HepG2 (cell line): ENCODE measurements around the gene HOXD3. TPM values are rescaled to one million over a fixed set of nuclear protein-coding genes. Genes with fewer than 3 reads are reported as not detected.

ENCODE experiments used
- ATAC-seq: fragments of 200-7000 bp; cut with Tn5 transposase; 3 replicates; pipeline ENCODE4 v1.9.1; 2020; ENCODE audit warnings: mild to moderate bottlenecking, moderate library complexity
- BruUV-seq: library from RNA; stranded (reverse); fragments of 400-500 nt; replicated peaks from 2 replicates; lab custom pipeline; 2021; lab: Mats Ljungman, UMichigan
- CTCF ChIA-PET: fragments of 300-600 bp; formaldehyde crosslinking; extraction: SDS; loops from one replicate; lab custom pipeline; 2021; ENCODE audit warnings: low total read pairs, inconsistent platforms, low intra/inter-chr PET ratio; lab: Yijun Ruan, JAX
- POLR2A ChIA-PET: fragments of 350-600 bp; sonication (Branson Sonifier 250); formaldehyde crosslinking; loops from one replicate; lab custom pipeline; 2020; ENCODE audit warnings: antibody characterized with exemption, inconsistent platforms; lab: Yijun Ruan, JAX
- DNase-seq: peaks from one replicate; pipeline ENCODE4 v3.0.0-alpha.2; 2015; ENCODE audit warnings: low spot score
- FAIRE-seq: peaks from 3 replicates; lab custom pipeline; 2011; peaks lifted over from hg19 to GRCh38; lab: Jason Lieb, UNC
- H2AFZ ChIP-seq: one replicate; pipeline ENCODE4 v1.6.1; 2011; ENCODE audit warnings: low read length, inconsistent platforms
- H3K27ac ChIP-seq: fragments of 300-600 bp; 3 replicates; pipeline ENCODE4 v1.8.0; 2011; ENCODE audit warnings: mixed run types, mild to moderate bottlenecking, mixed read lengths, low read length, inconsistent platforms; ENCODE audit not compliant: insufficient read depth; ENCODE audit errors: extremely low read length
- H3K27me3 ChIP-seq, 2 experiments: fragments of 200-600 bp in 1 of 2; 2 replicates in 1 of 2; 3 replicates in 1 of 2; pipeline versions ENCODE4 v1.6.0 to v1.8.0; 2011; ENCODE audit warnings: low read length in 2 of 2, mild to moderate bottlenecking in 2 of 2, moderate library complexity in 2 of 2, inconsistent platforms in 1 of 2; ENCODE audit not compliant: insufficient read depth in 2 of 2, control insufficient read depth in 1 of 2
- H3K36me3 ChIP-seq, 2 experiments: fragments of 200-600 bp in 1 of 2; replicated peaks in 1 of 2; 2 replicates in 1 of 2; 3 replicates in 1 of 2; pipeline versions ENCODE4 v1.5.1 to v1.8.0; 2011; ENCODE audit warnings: low read length in 2 of 2, inconsistent platforms in 1 of 2; ENCODE audit not compliant: insufficient read depth in 2 of 2, control insufficient read depth in 1 of 2
- H3K4me1 ChIP-seq: 2 replicates; pipeline ENCODE4 v1.5.1; 2012; ENCODE audit warnings: low read length, inconsistent platforms; ENCODE audit not compliant: insufficient read depth
- H3K4me2 ChIP-seq: 2 replicates; pipeline ENCODE4 v1.6.0; 2011; ENCODE audit warnings: low read depth, low read length, inconsistent platforms
- H3K4me3 ChIP-seq, 3 experiments: fragments of 200-600 bp in 1 of 3; sonication (generic), shearing (Covaris generic) in 1 of 3; replicated peaks in 1 of 3; 2 replicates each; pipeline ENCODE4 v1.5.1; 2011 to 2016; ENCODE audit warnings: low read length in 3 of 3, inconsistent platforms in 2 of 3, low read depth in 2 of 3, mild to moderate bottlenecking in 2 of 3, control low read depth in 1 of 3, mixed read lengths in 1 of 3; ENCODE audit not compliant: insufficient read depth in 1 of 3
- H3K79me2 ChIP-seq: one replicate; pipeline ENCODE4 v1.6.1; 2011; ENCODE audit warnings: low read length, inconsistent platforms; ENCODE audit not compliant: insufficient read depth
- H3K9ac ChIP-seq: 2 replicates; pipeline ENCODE4 v1.6.0; 2011; ENCODE audit warnings: mild to moderate bottlenecking, low read depth, low read length, inconsistent platforms; ENCODE audit not compliant: insufficient read depth
- H3K9me3 ChIP-seq: 2 replicates; pipeline ENCODE4 v1.5.1; 2012; ENCODE audit warnings: mild to moderate bottlenecking, low read length
- H4K20me1 ChIP-seq: 2 replicates; pipeline ENCODE4 v1.6.0; 2011; ENCODE audit warnings: inconsistent platforms, mild to moderate bottlenecking, low read length, moderate library complexity; ENCODE audit not compliant: insufficient read depth
- EZH2 ChIP-seq: conservative IDR thresholded peaks from 2 replicates; pipeline ENCODE4 v1.6.1; 2012; ENCODE audit warnings: mild to moderate bottlenecking, low read depth, low read length, moderate library complexity
- GZF1 ChIP-seq: sonication (generic); formaldehyde crosslinking; IDR thresholded peaks from 2 replicates; pipeline ENCODE4 v1.5.1; 2020; ENCODE audit warnings: mild to moderate bottlenecking, missing genetic modification reagents
- KDM5A ChIP-seq: fragments of 200-600 bp; sonication (generic); IDR thresholded peaks from 2 replicates; pipeline ENCODE4 v1.7.0; 2018; ENCODE audit warnings: antibody characterized with exemption, mild to moderate bottlenecking, low read length, borderline replicate concordance
- PHB2 ChIP-seq: fragments of 450-650 bp; IDR thresholded peaks from 2 replicates; pipeline ENCODE4 v1.6.1; 2018; ENCODE audit not compliant: partially characterized antibody
- SMYD3 ChIP-seq: sonication (generic); formaldehyde crosslinking; IDR thresholded peaks from 2 replicates; pipeline ENCODE4 v1.8.1; 2023; ENCODE audit warnings: mild to moderate bottlenecking, missing genetic modification reagents
- ZMYM2 ChIP-seq: sonication (generic); formaldehyde crosslinking; IDR thresholded peaks from 2 replicates; pipeline ENCODE4 v1.8.0; 2022; ENCODE audit warnings: mild to moderate bottlenecking, missing genetic modification reagents
- ZNF225 ChIP-seq: sonication (generic); formaldehyde crosslinking; IDR thresholded peaks from 2 replicates; pipeline ENCODE4 v1.4.0; 2020; ENCODE audit warnings: mild to moderate bottlenecking, missing genetic modification reagents
- ZNF281 ChIP-seq: sonication (generic); formaldehyde crosslinking; IDR thresholded peaks from 2 replicates; pipeline ENCODE4 v1.4.0; 2020; ENCODE audit warnings: missing genetic modification reagents, borderline replicate concordance
- ZNF331 ChIP-seq: sonication (generic); formaldehyde crosslinking; IDR thresholded peaks from 2 replicates; pipeline ENCODE4 v1.4.0; 2020; ENCODE audit warnings: missing genetic modification reagents
- ZNF383 ChIP-seq: sonication (generic); formaldehyde crosslinking; IDR thresholded peaks from 2 replicates; pipeline ENCODE4 v1.4.0; 2020; ENCODE audit warnings: missing genetic modification reagents, mild to moderate bottlenecking, borderline replicate concordance
- ZNF44 ChIP-seq: sonication (generic); formaldehyde crosslinking; IDR thresholded peaks from 2 replicates; pipeline ENCODE4 v1.5.1; 2020; ENCODE audit warnings: mild to moderate bottlenecking, missing genetic modification reagents
- ZNF674 ChIP-seq: sonication (generic); formaldehyde crosslinking; IDR thresholded peaks from 2 replicates; pipeline ENCODE4 v1.5.0; 2020; ENCODE audit warnings: low read depth, mild to moderate bottlenecking, missing genetic modification reagents
- ZNF780A ChIP-seq: sonication (generic); formaldehyde crosslinking; IDR thresholded peaks from 2 replicates; pipeline ENCODE4 v1.8.0; 2022; ENCODE audit warnings: mild to moderate bottlenecking, missing genetic modification reagents, moderate library complexity
- WGBS: methylation state at CpG from one replicate; pipeline ENCODE4 v1.1.6; 2017; ENCODE audit warnings: low lambda C conversion rate; 5-methylcytosine and 5-hydroxymethylcytosine counted together
- in situ Hi-C: cut with HindIII; loops from 2 replicates; pipeline ENCODE4 v1.10.0; 2017; ENCODE audit warnings: low pct_unique_long_range_greater_than_20kb; ENCODE audit not compliant: extremely low pct_ligation_motif_present
- intact Hi-C: fragments of 100-400 bp; cut with micrococcal nuclease; formaldehyde crosslinking; loops from one replicate; pipeline ENCODE4 v1.10.0; 2022; ENCODE audit not compliant: unreplicated experiment
- polyA plus RNA-seq, 8 experiments: library from polyadenylated mRNA; depleted of rRNA in 3 of 8; stranded (reverse) in 7 of 8; unstranded in 1 of 8; fragments of >200 nt; fragmentation: Illumina TruSeq in 4 of 8; extraction: Trizol in 4 of 8; gene quantifications; 2 replicates each; pipeline versions ENCODE4 v1.2.1 to v1.2.3, GENCODE V29; 2011 to 2016; ENCODE audit warnings: low read depth in 4 of 8, missing spikeins in 1 of 8, mixed read lengths in 1 of 8; ENCODE audit not compliant: insufficient read depth in 1 of 8
- total RNA-seq, 5 experiments: library from RNA; depleted of rRNA; stranded (reverse); fragments of >200 nt; fragmentation: Illumina TruSeq; extraction: Trizol; gene quantifications; 2 replicates each; pipeline ENCODE4 v1.2.3, GENCODE V29; 2016; ENCODE audit warnings: low read depth in 1 of 5
- TF ChIP-seq, protein P1 (sequence below): sonication (generic); formaldehyde crosslinking; IDR thresholded peaks from 2 replicates; pipeline ENCODE4 v1.9.0; 2022; ENCODE audit warnings: missing genetic modification reagents, mild to moderate bottlenecking, borderline replicate concordance

Gene HOXD3
- total and polyA plus RNA-seq, 2 of the 13 experiments (the other 11 are each of a cell fraction or from before 2014, with no cell fraction given) = 0.05 to 0.09 TPM

DNA sequence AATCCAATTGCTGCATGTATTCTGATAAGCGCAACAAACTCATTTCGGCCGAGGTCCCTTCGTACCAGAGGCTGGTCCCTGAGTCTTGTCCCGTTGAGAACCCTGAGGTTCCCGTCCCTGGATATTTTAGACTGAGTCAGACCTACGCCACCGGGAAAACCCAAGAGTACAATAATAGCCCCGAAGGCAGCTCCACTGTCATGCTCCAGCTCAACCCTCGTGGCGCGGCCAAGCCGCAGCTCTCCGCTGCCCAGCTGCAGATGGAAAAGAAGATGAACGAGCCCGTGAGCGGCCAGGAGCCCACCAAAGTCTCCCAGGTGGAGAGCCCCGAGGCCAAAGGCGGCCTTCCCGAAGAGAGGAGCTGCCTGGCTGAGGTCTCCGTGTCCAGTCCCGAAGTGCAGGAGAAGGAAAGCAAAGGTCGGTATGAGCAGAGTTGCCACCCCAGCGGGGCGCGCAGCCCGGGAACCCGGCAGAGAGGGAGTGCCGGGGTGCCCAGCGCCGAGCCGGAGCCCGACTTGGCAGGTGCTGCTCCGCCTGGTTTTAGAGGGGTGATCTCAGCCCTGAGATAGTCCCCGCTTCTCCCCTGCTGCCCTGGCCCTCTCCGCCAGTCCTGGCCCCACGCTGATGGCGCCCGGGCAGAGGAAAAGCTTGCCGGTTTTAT lies 39.8 kb upstream of the HOXD3 start:
- POLR2A ChIA-PET = no interaction called here
- Histone ChIP-seq H3K4me1 (peaks cover 14% of the 10 kb centered on the region), H4K20me1 (no peaks in the 10 kb centered on the region), H3K9me3 (no peaks in the 10 kb centered on the region), H3K36me3 (no peaks in the 10 kb centered on the region), H3K27me3 (peaks cover 24 to 98% of the 10 kb centered on the region in 2 experiments), H2AFZ (no peak overlapping the region), H3K27ac (no peak overlapping the region), H3K79me2 (no peaks in the 10 kb centered on the region), H3K9ac (no peak overlapping the region), H3K4me3 (no peak overlapping the region), H3K4me2 (no peak overlapping the region)
- CTCF ChIA-PET = no interaction called here
- ATAC-seq (no peak), DNase-seq (no peak), FAIRE-seq (no peak)
- 57% methylated on average over 30 of the region's 40 CpGs for WGBS
- intact Hi-C loops = no loop called here
- in situ Hi-C loops = no loop called here
- BruUV-seq = no TSS peak
- TF ChIP-seq EZH2 = peak; percentile 71; the same call in 1 of the 2 replicates
- no peak for TF ChIP-seq ZNF225 (CRISPR knock-in tag)

- WGBS = 39% methylated on average over 11 of the region's 11 CpGs
- FAIRE-seq = no peak
- POLR2A ChIA-PET = no interaction called here
- TF ChIP-seq KDM5A (no peak), ZNF281 (CRISPR knock-in tag) (no peak), PHB2 (no peak), ZNF674 (no peak), ZNF331 (CRISPR knock-in tag) (no peak), ZMYM2 (CRISPR knock-in tag) (no peak), GZF1 (CRISPR knock-in tag) (no peak), ZNF383 (no peak), SMYD3 (CRISPR knock-in tag) (no peak), ZNF44 (no peak), ZNF780A (CRISPR knock-in tag) (no peak)
- TF ChIP-seq, protein P1, sequence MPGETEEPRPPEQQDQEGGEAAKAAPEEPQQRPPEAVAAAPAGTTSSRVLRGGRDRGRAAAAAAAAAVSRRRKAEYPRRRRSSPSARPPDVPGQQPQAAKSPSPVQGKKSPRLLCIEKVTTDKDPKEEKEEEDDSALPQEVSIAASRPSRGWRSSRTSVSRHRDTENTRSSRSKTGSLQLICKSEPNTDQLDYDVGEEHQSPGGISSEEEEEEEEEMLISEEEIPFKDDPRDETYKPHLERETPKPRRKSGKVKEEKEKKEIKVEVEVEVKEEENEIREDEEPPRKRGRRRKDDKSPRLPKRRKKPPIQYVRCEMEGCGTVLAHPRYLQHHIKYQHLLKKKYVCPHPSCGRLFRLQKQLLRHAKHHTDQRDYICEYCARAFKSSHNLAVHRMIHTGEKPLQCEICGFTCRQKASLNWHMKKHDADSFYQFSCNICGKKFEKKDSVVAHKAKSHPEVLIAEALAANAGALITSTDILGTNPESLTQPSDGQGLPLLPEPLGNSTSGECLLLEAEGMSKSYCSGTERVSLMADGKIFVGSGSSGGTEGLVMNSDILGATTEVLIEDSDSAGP = no peak
- Histone ChIP-seq H2AFZ (no peak overlapping the region), H3K27me3 (peaks cover 18 to 98% of the 10 kb centered on the region in 2 experiments), H3K4me3 (no peak overlapping the region), H3K9ac (no peak overlapping the region), H3K36me3 (no peaks in the 10 kb centered on the region), H3K9me3 (no peaks in the 10 kb centered on the region), H4K20me1 (no peaks in the 10 kb centered on the region), H3K4me2 (no peak overlapping the region), H3K79me2 (no peaks in the 10 kb centered on the region), H3K4me1 (peaks cover 14% of the 10 kb centered on the region), H3K27ac (no peak overlapping the region)
- DNase-seq = no peak
- no TSS peak for BruUV-seq
- in situ Hi-C loops = no loop called here
- CTCF ChIA-PET = no interaction called here
- no peak for ATAC-seq
- intact Hi-C loops = no loop called here
Observed at GRCh38 chr2:176117823-176118371, 39.2 kb upstream of the HOXD3 start.
